AG09309 (cell line): ENCODE measurements around the gene LRRC1.
"Not testable (repeated sequence)": the region's sequence is repeated elsewhere in the genome, so short reads cannot be mapped to it uniquely, and the experiment has no call there.

Source experiments
- DNase-seq: peaks from one replicate; pipeline ENCODE4 v3.0.0-alpha.2; 2010; ENCODE audit warnings: low read depth
- H3K4me3 ChIP-seq: 2 replicates; pipeline ENCODE4 v1.5.1; 2011; ENCODE audit warnings: mild to moderate bottlenecking, low read depth, low read length, moderate library complexity; ENCODE audit not compliant: control insufficient read depth
- TF ChIP-seq, protein P1 (sequence below): IDR thresholded peaks from 2 replicates; pipeline ENCODE4 v1.5.1; 2011; ENCODE audit warnings: mild to moderate bottlenecking, low read depth, low read length, inconsistent platforms; ENCODE audit not compliant: insufficient read depth, control insufficient read depth; ENCODE audit errors: missing control alignments

The LRRC1 gene

DNA sequence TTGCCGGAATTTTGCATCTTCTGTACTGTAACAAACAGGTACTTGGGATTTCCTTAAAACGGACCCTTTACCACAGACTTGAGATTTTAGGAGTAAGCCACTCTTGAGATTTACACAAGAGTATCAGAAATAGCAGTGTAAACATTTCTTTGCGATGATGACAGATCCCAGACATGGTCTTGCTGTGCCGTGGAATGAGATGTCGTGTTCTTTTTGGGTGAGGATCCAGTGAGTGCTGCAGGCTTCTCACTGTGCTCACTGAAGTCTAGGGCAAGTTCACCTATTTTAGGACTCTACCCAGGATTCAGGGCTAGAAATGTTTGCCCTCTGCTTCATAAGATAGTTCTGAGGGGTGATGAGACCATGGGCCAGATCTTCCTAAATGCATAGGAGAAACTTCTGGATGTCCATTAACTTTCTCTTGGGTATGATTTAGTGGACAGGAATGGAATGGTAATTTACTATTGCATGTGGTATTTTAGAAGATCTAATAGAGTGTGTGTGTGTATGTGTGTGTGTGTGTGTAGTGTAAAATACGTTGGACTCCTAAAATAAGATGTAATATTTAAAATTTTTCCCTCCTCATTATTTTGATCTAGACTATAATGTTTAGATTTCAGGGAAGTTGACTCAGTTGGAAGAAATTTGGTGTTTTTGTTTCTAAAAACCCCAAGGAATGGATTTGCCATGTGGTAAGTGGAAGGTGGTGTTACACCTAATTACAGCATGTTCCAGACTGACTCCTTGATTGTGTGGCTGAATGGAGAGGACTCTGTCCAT, 8.5 kb downstream of the LRRC1 start:
- no peak for DNase-seq
- TF ChIP-seq, protein P1, sequence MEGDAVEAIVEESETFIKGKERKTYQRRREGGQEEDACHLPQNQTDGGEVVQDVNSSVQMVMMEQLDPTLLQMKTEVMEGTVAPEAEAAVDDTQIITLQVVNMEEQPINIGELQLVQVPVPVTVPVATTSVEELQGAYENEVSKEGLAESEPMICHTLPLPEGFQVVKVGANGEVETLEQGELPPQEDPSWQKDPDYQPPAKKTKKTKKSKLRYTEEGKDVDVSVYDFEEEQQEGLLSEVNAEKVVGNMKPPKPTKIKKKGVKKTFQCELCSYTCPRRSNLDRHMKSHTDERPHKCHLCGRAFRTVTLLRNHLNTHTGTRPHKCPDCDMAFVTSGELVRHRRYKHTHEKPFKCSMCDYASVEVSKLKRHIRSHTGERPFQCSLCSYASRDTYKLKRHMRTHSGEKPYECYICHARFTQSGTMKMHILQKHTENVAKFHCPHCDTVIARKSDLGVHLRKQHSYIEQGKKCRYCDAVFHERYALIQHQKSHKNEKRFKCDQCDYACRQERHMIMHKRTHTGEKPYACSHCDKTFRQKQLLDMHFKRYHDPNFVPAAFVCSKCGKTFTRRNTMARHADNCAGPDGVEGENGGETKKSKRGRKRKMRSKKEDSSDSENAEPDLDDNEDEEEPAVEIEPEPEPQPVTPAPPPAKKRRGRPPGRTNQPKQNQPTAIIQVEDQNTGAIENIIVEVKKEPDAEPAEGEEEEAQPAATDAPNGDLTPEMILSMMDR, result no peak
- no peak overlapping the region for H3K4me3 ChIP-seq

DNA sequence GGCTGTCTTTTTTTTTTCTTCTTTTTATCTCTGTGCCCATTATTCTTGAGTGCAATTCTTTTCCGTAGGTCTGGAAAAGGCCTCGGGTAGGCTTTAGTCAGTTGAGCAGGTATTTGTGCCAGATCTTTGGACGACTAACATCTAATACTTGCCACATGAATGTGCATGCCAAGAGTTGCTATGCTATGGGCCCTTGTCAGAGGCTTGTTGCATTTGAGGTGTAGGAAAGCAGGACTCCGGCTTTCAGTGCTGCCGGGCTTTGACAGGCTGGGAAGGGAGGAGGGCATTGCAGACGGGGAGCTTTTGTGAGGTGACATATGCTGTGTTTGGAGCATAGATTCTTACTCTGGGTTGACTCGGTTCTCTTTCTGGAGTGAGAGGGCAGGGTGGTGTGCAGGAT, 10.2 kb downstream of the LRRC1 start:
- H3K4me3 ChIP-seq, result no peak overlapping the region
- TF ChIP-seq, protein P1, result no peak
- DNase-seq, result no peak

DNA sequence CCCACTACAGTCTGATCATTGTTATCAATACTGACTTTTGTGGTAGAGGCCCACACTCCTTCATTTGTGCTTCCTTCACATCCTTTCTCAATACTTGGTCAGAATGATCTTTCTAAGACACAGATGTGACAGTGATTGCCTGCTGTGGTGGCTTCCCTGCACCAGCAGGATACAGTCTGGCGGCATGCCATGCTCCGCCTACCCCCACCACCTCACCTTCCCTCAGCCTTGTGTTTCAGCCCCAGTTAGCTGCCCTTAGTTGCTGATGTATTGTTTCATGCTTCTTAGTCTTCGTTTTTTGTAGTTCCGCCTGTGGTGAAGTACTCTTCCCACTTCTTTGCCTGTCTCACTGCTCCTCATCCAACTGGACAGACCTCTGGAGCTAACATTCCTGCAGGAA, 10.9 kb downstream of the LRRC1 start:
- H3K4me3 ChIP-seq, result no peak overlapping the region
- TF ChIP-seq, protein P1, result no peak
- no peak for DNase-seq

DNA sequence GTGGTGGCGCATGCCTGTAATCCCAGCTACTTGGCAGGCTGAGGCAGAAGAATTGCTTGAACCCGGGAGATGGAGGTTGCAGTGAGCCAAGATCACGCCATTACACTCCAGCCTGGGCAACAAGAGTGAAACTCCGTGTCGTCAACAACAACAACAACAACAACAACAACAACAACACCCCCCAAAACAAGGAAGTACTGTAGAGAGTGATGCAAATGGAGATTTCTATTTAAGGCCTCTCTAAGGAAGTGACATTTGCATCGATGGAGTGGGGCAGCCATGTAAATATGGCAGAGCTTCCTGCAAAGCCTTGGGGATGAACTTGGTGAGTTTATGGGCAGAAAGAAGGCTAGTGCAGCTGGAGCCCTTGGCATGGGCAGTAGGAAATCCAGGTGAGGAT, 12.8 kb downstream of the LRRC1 start:
- not testable (repeated sequence) for DNase-seq, H3K4me3 ChIP-seq

DNA sequence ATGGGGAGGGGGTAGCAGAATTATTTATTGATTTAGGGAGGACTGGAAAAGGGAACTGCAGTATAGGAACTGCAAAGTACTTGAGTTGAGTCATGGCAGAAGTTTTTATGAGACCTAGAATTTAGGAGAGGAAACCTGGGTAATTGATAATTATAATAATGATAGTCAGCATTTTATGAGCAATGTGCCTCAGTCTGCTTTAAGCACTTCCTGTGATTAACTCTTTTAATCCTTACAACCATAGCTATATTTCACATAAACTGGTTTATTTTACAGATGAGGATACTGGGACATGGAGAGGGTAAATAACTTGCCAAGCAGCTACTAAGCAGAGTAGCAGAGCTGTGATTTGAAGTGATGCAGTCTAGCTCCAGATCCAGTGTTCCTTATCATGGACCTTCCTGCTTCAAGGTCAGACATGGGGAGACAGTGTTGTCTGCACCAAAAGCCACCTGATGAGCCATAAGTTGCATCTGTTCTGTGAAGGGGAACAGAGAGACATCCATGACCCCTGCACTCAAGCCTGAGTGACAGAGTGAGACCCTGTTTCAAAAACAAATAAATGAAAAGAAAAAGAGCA, 13.6 kb downstream of the LRRC1 start:
- no peak for DNase-seq
- TF ChIP-seq, protein P1, result no peak

DNA sequence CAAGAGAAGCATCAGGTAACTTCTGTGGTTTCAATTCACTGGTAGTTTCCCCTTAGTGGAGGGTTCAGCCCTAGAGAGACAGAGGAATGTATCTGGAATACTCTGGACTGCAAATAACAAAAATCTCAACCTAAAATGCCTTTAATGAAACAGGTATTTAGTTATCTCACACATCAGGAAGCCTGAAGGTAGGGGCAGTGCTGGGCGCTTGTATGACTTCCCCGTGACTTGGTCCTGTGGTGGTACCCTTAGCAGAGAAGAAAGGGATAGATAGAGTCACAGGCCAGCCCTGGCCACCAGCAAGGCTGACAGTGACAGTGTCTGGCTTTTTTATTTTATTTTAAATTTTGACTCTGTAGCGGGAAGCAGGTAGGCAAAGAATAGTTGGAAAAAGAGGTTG, 14.9 kb downstream of the LRRC1 start:
- H3K4me3 ChIP-seq, result no peak overlapping the region
- no peak for DNase-seq
- TF ChIP-seq, protein P1, result no peak

More for the DNA sequence above, 13.6 kb downstream of the LRRC1 start:
- H3K4me3 ChIP-seq, result no peak overlapping the region

DNA sequence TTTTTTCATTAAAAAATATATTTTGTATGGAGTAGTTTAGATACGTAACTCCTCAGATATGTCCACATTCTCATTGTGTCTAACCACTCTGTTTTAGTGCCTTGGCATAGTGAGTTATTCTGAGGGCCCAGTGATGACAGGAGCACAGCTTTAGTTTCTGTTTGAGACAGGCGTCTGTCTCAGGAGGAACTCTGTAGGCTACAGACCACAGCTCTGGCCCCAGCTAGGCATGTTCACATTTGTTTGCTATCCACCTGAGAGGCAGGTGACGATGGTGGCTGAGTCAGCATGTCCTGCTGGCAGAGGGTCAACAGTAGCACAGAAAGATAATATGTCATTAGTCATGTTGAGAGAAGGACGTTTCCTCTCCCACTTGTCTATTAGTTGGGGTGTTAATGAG, 16.3 kb downstream of the LRRC1 start:
- H3K4me3 ChIP-seq, result no peak overlapping the region
- DNase-seq, result no peak
- TF ChIP-seq, protein P1, result no peak
